Tibial nerve (tissue), 4 donors: ENCODE results near the gene SLC12A1. TPM values are rescaled to one million over a fixed set of nuclear protein-coding genes. Genes with fewer than 3 reads are reported as not detected.

Source experiments
- DNase-seq, 2 donors: peaks; one replicate each; pipeline ENCODE4 v3.0.0-alpha.2; 2019; ENCODE audit warnings: low spot score in 2 of 2
- H3K27ac ChIP-seq, 4 donors: fragments of 200-600 bp; sonication (generic) in 3 of 4; one replicate each; pipeline ENCODE4 v1.5.1; 2017 to 2019; ENCODE audit warnings: mild to moderate bottlenecking in 1 of 4
- H3K27me3 ChIP-seq, 2 donors: fragments of 200-600 bp; sonication (generic) in 1 of 2; one replicate each; pipeline versions ENCODE4 v1.5.1 to v1.6.0; 2017 to 2019
- H3K36me3 ChIP-seq, 3 donors: fragments of 200-600 bp; sonication (generic); one replicate each; pipeline ENCODE4 v1.5.1; 2018 to 2019
- H3K4me1 ChIP-seq, 4 donors: fragments of 200-600 bp; sonication (generic) in 3 of 4; one replicate each; pipeline ENCODE4 v1.5.1; 2017 to 2019
- H3K4me3 ChIP-seq, 4 donors: fragments of 200-600 bp; sonication (generic) in 3 of 4; one replicate each; pipeline ENCODE4 v1.5.1; 2017 to 2019; ENCODE audit warnings: mild to moderate bottlenecking in 1 of 4, moderate library complexity in 1 of 4
- H3K9me3 ChIP-seq, 4 donors: fragments of 200-600 bp; sonication (generic) in 3 of 4; one replicate each; pipeline ENCODE4 v1.5.1; 2017 to 2019
- EP300 ChIP-seq, 2 donors: sonication (generic); formaldehyde crosslinking; IDR thresholded peaks; one replicate each; pipeline ENCODE4 v1.6.1; 2017; ENCODE audit warnings: antibody characterized with exemption in 2 of 2, mild to moderate bottlenecking in 1 of 2
- POLR2A ChIP-seq, 2 donors: fragments of 450-650 bp; IDR thresholded peaks; one replicate each; pipeline ENCODE4 v1.6.1; 2017; ENCODE audit warnings: antibody characterized with exemption in 2 of 2, mild to moderate bottlenecking in 2 of 2, moderate library complexity in 2 of 2
- WGBS, 2 donors: methylation state at CpG; one replicate each; pipeline ENCODE4 v1.1.5; 2018; 5-methylcytosine and 5-hydroxymethylcytosine counted together
- total RNA-seq, 4 donors: library from RNA; depleted of rRNA; stranded (reverse); fragments of >200 nt; gene quantifications; one replicate each; pipeline ENCODE4 v1.1.0, GENCODE V29; 2016
- TF ChIP-seq, protein P1 (sequence below), 5 experiments: fragments of 200-600 bp in 3 of 5; fragments of 450-650 bp in 2 of 5; sonication (generic) in 3 of 5; IDR thresholded peaks; one replicate each; pipeline ENCODE4 v1.5.1; 2016 to 2019; ENCODE audit warnings: antibody characterized with exemption in 5 of 5, mild to moderate bottlenecking in 3 of 5, moderate library complexity in 2 of 5

The SLC12A1 gene
- total RNA-seq, 4 donors from 2014 or later: not detected

GRCh38 chr15:48267766-48268165 lies 61.7 kb downstream of the SLC12A1 start:
- TF ChIP-seq EP300 (IDR thresholded peaks at IDR 0.05) (no peak), POLR2A (IDR thresholded peaks at IDR 0.05) (no peak)
- TF ChIP-seq, protein P1, sequence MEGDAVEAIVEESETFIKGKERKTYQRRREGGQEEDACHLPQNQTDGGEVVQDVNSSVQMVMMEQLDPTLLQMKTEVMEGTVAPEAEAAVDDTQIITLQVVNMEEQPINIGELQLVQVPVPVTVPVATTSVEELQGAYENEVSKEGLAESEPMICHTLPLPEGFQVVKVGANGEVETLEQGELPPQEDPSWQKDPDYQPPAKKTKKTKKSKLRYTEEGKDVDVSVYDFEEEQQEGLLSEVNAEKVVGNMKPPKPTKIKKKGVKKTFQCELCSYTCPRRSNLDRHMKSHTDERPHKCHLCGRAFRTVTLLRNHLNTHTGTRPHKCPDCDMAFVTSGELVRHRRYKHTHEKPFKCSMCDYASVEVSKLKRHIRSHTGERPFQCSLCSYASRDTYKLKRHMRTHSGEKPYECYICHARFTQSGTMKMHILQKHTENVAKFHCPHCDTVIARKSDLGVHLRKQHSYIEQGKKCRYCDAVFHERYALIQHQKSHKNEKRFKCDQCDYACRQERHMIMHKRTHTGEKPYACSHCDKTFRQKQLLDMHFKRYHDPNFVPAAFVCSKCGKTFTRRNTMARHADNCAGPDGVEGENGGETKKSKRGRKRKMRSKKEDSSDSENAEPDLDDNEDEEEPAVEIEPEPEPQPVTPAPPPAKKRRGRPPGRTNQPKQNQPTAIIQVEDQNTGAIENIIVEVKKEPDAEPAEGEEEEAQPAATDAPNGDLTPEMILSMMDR (IDR thresholded peaks at IDR 0.05): no peak
- Histone ChIP-seq H3K27me3 (no peaks in the 10 kb centered on the region), H3K27ac (no peak overlapping the region), H3K9me3 (no peaks in the 10 kb centered on the region), H3K36me3 (no peaks in the 10 kb centered on the region), H3K4me3 (no peak overlapping the region), H3K4me1 (no peaks in the 10 kb centered on the region)
- WGBS, 2 donors: 55 to 65% methylated on average over 3 of the region's 3 CpGs
- DNase-seq: no peak

GRCh38 chr15:48273049-48273448 lies 66.9 kb downstream of the SLC12A1 start:
- Histone ChIP-seq H3K4me1 (no peaks in the 10 kb centered on the region), H3K4me3 (no peak overlapping the region), H3K27me3 (no peaks in the 10 kb centered on the region), H3K9me3 (no peaks in the 10 kb centered on the region), H3K27ac (no peak overlapping the region), H3K36me3 (no peaks in the 10 kb centered on the region)
- 65 to 78% methylated on average over 4 of the region's 4 CpGs for WGBS, 2 donors
- TF ChIP-seq, protein P1 (IDR thresholded peaks at IDR 0.05): no peak
- no peak for DNase-seq

DNA sequence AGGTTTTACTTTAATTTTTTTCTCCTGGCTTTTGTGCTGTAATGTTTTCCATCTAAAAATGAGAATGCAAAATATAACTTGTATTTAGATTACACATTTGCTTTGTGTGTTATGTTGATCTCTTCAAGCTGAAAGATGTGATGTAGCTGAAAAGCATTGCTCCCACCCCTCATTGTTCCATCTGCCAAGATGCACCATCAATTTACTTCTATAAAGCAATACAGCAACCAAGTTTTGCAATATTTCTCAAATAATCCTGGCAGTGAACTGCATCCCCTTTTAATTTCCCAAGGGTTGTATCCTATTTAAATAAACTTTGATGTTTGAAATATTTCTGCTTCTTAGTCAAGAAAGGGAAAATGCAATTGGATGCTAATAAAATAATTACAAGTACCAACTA lies 72.6 kb downstream of the SLC12A1 start:
- no peaks in the 10 kb centered on the region for H3K9me3 ChIP-seq
- H3K36me3 ChIP-seq: no peaks in the 10 kb centered on the region
- no peak overlapping the region for H3K4me3 ChIP-seq
- TF ChIP-seq POLR2A (IDR thresholded peaks at IDR 0.05) (no peak), EP300 (IDR thresholded peaks at IDR 0.05) (no peak)
- TF ChIP-seq, protein P1 (IDR thresholded peaks at IDR 0.05): no peak
- DNase-seq: no peak
- no peaks in the 10 kb centered on the region for H3K27me3 ChIP-seq
- H3K27ac ChIP-seq: no peak overlapping the region
- peaks cover 0 to 4% (median 0%) of the 10 kb centered on the region in 4 donors for H3K4me1 ChIP-seq

DNA sequence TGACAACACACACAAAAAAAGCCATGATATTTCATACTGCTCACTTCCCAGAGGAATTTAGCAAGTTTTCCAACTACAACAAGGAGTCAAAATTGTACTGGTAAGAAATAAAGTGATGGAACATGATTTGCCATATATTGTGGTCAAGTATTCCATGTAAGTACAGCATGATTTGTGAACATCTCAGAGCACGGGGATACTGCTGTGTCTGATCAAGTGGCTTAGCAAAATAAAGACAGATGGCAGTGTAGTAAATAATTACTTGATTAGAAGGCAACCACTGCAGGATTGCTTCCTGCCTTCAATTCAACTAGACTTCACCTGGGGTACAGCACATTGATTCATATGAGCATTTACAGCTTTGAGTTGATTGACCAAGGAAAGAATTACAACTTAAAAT lies 73.5 kb downstream of the SLC12A1 start:
- 64 to 75% methylated on average over 1 of the region's 1 CpG for WGBS, 2 donors
- no peaks in the 10 kb centered on the region for H3K9me3 ChIP-seq

DNA sequence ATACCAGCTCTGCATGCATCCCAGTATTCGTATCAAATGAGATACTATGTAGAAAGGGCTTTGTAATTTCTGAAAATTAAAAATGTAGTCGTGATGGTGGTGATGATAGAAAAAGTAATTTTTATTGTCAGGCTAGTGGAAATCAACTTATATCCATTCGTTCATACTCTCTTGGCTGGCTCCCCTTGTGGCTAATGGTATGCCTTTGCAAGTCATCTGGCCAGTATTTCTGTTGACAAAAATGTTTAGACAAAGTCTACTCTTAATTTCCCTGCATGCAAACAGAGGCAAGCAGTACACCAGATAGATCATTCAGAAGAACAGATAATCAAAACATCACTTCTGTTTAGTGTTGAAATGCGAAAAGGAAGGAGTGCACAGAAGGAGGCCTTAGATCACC lies 75.6 kb downstream of the SLC12A1 start:
- H3K27me3 ChIP-seq: no peaks in the 10 kb centered on the region
- no peak for DNase-seq
- 84 to 92% methylated on average over 4 of the region's 4 CpGs for WGBS, 2 donors
- no peak overlapping the region for H3K27ac ChIP-seq
- H3K36me3 ChIP-seq: no peaks in the 10 kb centered on the region
- no peak for TF ChIP-seq POLR2A (IDR thresholded peaks at IDR 0.05)
- TF ChIP-seq, protein P1 (IDR thresholded peaks at IDR 0.05): no peak
- no peak for TF ChIP-seq EP300 (IDR thresholded peaks at IDR 0.05)
- H3K9me3 ChIP-seq: no peaks in the 10 kb centered on the region
- H3K4me3 ChIP-seq: no peak overlapping the region
- peaks cover 0 to 14% (median 0%) of the 10 kb centered on the region in 4 donors for H3K4me1 ChIP-seq

More for the DNA sequence above, 73.5 kb downstream of the SLC12A1 start:
- Histone ChIP-seq H3K4me1 (peaks cover 0 to 4% (median 0%) of the 10 kb centered on the region in 4 donors), H3K36me3 (no peaks in the 10 kb centered on the region), H3K27ac (no peak overlapping the region), H3K27me3 (no peaks in the 10 kb centered on the region), H3K4me3 (no peak overlapping the region)
- no peak for DNase-seq
- TF ChIP-seq, protein P1 (IDR thresholded peaks at IDR 0.05): no peak
- TF ChIP-seq EP300 (IDR thresholded peaks at IDR 0.05) (no peak), POLR2A (IDR thresholded peaks at IDR 0.05) (no peak)
